GM12865 (cell line): ENCODE results near the gene GPR158.

Source experiments
- DNase-seq: peaks from one replicate; pipeline ENCODE4 v3.0.0; 2010; ENCODE audit warnings: low read depth
- H3K4me3 ChIP-seq: 2 replicates; pipeline ENCODE4 v1.5.1; 2011; ENCODE audit warnings: mild to moderate bottlenecking, low read depth, low read length, control low read depth
- CTCF ChIP-seq: IDR thresholded peaks from 2 replicates; pipeline ENCODE4 v1.5.1; 2011; ENCODE audit warnings: low read length, control low read depth, low read depth, inconsistent platforms; ENCODE audit not compliant: insufficient read depth; ENCODE audit errors: missing control alignments

The GPR158 gene

GRCh38 chr10:25565570-25565969 lies 390.8 kb downstream of the GPR158 start:
- no peak for DNase-seq
- TF ChIP-seq CTCF, result no peak
- H3K4me3 ChIP-seq, result no peak overlapping the region

GRCh38 chr10:25573316-25573715 lies 398.5 kb downstream of the GPR158 start:
- DNase-seq, result no peak
- H3K4me3 ChIP-seq, result no peak overlapping the region

GRCh38 chr10:25575343-25575742 lies 400.5 kb downstream of the GPR158 start:
- H3K4me3 ChIP-seq, result no peak overlapping the region
- no peak for TF ChIP-seq CTCF
- no peak for DNase-seq

More at GRCh38 chr10:25573316-25573715, 398.5 kb downstream of the GPR158 start:
- no peak for TF ChIP-seq CTCF

- DNase-seq, result no peak
- no peak overlapping the region for H3K4me3 ChIP-seq
- no peak for TF ChIP-seq CTCF
Measured at GRCh38 chr10:25578061-25578460, 403.3 kb downstream of the GPR158 start.

- no peak for TF ChIP-seq CTCF
- H3K4me3 ChIP-seq, result no peak overlapping the region
- no peak for DNase-seq
Measured at GRCh38 chr10:25582961-25583360, 408.2 kb downstream of the GPR158 start.

- no peak for TF ChIP-seq CTCF
- DNase-seq, result no peak
Measured at GRCh38 chr10:25600651-25601050, 425.9 kb downstream of the GPR158 start.

GRCh38 chr10:25604591-25604990 lies 429.8 kb downstream of the GPR158 start:
- H3K4me3 ChIP-seq, result no peak overlapping the region
- no peak for DNase-seq
- no peak for TF ChIP-seq CTCF

More at GRCh38 chr10:25600651-25601050, 425.9 kb downstream of the GPR158 start:
- no peak overlapping the region for H3K4me3 ChIP-seq
